Astrocyte of the spinal cord (primary cell): ENCODE measurements around the gene SENP1.

Source experiments
- DNase-seq: peaks from one replicate; pipeline ENCODE4 v3.0.0; 2011; ENCODE audit warnings: low read depth, low spot score
- H3K4me3 ChIP-seq: 2 replicates; pipeline ENCODE4 v1.5.1; 2011; ENCODE audit warnings: low read depth, mild to moderate bottlenecking, low read length, moderate library complexity
- in situ Hi-C: cut with HindIII; loops from 2 replicates; pipeline ENCODE4 v1.10.0; 2017; ENCODE audit warnings: low sequenced_read_pairs
- TF ChIP-seq, protein P1 (sequence below): IDR thresholded peaks from 2 replicates; pipeline ENCODE4 v1.5.1; 2012; ENCODE audit warnings: low read depth, mild to moderate bottlenecking, low read length, inconsistent platforms

SENP1 gene

DNA sequence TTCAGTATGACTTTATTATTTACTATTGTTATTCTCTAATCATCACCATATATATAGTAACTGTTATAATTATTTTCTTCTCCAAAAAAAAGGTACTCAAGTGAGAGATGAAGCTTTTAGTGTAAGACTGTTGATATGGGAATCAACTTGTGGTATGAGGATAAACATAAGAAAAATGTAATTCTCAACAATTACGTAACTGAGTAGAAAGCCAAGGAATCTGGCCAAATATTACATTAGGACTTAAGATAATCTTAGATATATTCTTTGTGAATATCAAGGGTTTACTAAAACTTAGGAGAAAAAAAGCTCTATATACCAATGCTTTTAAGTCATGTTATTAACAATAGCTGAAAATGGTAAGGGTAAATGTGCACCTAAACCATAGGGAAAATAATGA lies 13.3 kb downstream of the SENP1 start:
- TF ChIP-seq, protein P1, sequence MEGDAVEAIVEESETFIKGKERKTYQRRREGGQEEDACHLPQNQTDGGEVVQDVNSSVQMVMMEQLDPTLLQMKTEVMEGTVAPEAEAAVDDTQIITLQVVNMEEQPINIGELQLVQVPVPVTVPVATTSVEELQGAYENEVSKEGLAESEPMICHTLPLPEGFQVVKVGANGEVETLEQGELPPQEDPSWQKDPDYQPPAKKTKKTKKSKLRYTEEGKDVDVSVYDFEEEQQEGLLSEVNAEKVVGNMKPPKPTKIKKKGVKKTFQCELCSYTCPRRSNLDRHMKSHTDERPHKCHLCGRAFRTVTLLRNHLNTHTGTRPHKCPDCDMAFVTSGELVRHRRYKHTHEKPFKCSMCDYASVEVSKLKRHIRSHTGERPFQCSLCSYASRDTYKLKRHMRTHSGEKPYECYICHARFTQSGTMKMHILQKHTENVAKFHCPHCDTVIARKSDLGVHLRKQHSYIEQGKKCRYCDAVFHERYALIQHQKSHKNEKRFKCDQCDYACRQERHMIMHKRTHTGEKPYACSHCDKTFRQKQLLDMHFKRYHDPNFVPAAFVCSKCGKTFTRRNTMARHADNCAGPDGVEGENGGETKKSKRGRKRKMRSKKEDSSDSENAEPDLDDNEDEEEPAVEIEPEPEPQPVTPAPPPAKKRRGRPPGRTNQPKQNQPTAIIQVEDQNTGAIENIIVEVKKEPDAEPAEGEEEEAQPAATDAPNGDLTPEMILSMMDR: no peak
- DNase-seq: no peak
- no peak overlapping the region for H3K4me3 ChIP-seq
- in situ Hi-C loops: no loop called here

DNA sequence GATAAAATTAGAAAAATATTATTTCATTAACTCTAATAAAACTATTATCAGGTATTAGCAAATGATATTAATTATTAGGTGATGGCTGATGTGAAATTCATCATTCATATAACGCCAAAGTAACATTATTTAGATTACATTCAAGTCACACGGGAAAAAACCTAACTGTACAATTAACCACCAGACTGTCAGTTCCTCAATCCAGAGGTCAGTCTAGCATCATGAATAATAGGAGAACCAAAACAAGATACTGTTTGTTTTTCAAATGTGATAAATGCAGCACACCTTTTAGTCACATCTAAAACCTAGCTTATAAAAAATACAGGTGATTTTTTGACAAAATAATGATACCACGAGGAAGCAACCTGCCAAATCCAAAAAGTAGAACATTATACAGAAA lies 19.6 kb downstream of the SENP1 start:
- no peak overlapping the region for H3K4me3 ChIP-seq
- TF ChIP-seq, protein P1: no peak
- DNase-seq: no peak
- in situ Hi-C loops: no loop called here

DNA sequence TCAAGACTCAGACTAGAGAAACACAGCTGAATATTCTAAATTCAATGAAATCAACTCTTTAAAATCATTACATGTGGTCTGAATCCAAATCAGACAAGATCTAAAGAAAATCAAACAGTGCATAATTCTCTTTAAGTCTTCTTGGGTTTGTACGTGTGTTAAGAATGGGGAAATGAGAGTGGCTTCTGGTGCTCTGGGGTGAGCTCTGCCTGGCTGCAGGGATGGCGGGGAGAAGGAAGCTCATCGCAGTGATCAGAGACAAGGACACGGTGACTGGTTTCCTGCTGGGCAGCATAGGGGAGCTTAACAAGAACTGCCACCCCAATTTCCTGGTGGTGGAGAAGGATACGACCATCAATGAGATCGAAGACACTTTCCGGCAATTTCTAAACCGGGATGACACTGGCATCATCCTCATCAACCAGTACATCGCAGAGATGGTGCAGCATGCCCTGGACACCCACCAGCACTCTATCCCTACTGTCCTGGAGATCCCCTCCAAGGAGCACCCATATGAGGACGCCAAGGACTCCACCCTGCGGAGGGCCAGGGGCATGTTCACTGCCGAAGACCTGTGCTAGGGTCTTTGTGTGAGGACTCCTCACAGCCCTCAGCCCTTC lies 20.9 kb downstream of the SENP1 start:
- DNase-seq: no peak
- H3K4me3 ChIP-seq: no peak overlapping the region
- in situ Hi-C loops: no loop called here
- TF ChIP-seq, protein P1: no peak

DNA sequence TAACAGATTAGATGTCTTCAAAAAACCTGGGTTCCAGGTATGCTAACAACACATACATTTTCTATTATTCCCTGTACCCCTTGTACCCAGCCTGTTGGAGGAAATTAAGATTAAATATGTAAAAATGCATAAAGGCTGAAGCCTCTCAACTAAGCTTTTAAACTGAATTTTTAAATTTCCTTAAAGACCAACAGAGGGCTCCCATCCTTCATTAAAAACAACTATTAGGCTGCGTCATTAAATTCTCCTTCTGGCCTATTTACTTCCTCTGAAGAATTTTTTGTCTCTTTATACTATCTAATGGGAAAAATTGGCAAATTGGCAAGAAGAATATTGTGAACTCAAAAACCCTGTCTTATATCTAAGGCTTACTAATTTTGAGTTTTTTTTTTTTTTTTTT lies 21.8 kb downstream of the SENP1 start:
- no peak overlapping the region for H3K4me3 ChIP-seq
- TF ChIP-seq, protein P1: no peak
- in situ Hi-C loops: no loop called here
- DNase-seq: peak; percentile 17

DNA sequence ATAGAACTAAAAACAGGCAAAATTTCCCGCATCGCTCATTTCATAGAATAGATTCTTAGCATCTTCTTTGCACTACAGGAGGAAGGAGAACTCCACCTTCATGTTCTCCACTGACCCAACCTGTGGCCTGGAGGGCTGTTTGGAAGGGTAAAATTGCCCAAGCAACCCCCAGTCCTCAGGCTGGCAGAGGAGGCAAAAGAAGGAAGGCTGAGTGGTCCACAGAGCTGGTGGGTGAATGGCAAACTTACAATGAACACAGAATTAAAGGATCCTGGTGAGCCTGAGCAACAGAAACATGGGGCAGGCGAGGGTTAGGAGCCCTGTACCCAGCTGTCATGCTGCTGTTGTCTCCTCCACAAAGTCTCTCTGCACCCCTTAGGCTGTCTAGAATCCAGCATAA lies 25.1 kb downstream of the SENP1 start:
- TF ChIP-seq, protein P1: no peak
- H3K4me3 ChIP-seq: no peak overlapping the region
- in situ Hi-C loops: no loop called here
- no peak for DNase-seq

DNA sequence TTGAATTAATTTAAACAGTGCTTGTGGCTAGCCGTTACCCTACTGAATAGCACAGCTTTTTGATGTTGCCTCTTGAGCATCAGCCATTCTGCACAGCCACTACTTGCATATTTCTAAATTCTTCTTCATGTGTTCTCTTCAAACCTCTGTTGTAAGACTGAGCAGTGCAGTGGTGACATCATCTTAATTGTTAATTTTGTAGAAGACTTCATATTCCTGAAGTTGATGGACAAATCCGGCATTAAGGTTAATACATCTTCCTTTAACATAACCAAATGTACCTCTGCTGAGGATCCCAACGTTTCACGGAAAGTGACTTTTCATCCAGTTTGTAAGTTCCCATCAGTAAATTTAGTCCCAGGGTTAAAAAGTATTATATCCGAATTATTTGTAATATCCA lies 25.6 kb downstream of the SENP1 start:
- TF ChIP-seq, protein P1: no peak
- in situ Hi-C loops: no loop called here
- DNase-seq: no peak
- no peak overlapping the region for H3K4me3 ChIP-seq
